ENCODE results near the gene ARHGAP1.

ARHGAP1 gene

DNA sequence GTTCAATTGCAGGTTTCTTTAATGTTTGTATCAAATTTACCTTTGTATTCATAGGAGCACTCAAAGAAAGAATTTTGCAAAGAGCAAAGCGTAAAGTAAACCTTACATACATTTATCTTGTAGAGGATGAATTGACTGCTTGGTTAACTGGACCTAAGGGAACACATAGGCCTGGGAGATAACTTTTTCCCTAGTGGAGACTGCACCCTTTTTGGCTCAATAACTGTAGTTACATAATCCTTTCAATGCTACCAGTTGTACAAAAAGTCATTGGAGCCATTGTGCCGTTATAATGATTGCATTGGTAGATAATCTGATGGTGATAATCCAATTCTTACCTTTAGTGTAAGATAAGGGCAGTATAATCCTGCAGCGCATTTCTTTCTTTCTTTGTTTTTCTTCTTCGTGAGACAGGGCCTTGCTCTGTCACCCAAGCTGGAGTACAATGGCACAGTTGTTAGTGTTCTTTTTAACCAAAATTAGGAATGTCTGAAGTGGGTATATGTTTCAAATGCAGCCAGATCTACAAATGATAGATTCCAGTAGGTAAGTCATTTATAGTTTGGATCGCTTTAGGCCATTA, 64.8 kb downstream of the ARHGAP1 start:
- DNase-seq = no peak

GRCh38 chr11:46633291-46634217, 66.9 kb downstream of the ARHGAP1 start:
- no peak for DNase-seq

DNA sequence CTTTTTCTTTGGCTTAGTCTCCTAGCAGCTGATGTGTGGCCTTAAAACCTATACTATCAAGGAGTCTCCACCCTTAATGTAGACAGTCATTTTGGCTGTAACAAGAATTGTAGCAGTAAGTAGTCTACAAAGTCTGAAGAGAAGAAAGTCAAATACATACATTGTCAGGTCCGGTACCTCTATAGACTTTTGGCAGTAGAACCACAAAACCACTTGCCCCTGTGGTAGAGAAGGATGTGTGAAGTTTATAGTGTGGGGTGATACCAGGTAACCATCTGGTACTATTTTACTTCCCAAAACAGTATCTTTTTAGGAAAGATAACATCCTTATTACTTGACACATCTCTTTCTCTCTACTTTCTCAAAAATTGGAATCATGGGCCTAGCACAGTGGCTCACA, 67.9 kb downstream of the ARHGAP1 start:
- DNase-seq = no peak

DNA sequence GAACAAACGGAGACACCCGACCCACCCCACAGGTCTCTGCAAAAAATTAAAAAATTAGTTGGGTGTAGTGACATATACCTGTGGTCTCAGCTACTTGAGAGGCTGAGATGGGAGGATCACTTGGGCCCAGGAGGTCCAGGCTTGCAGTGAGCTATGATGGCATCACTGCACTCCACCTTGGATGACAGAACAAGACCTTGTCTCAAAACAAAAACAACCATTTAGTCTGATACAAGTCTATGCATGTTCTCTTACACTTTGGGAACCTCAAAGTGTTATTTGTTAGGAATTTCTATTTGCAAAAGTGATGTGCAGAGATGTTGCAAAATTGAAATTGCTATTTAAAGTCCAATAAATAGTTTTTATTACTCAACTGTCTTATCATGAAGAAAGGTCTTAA, 68.7 kb downstream of the ARHGAP1 start:
- DNase-seq = no peak

DNA sequence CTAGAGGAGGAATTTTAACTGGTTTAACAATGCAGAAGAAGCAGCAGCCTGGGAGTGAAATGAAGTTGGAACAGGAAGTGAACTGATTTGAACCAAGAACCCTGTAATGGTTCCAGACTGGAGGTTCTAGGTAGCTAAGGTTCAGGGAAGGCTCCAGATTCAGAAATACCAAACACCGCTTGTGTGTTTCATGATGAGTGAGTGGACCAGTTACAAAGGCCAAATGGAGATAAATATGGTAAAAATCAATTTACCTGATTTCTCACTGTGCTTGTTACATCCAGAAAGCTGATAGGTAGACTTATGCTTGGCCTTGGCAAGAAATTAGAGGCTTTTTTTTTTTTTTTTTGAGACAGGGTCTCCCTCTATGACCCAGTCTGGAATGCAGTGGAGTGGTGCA, 70.2 kb downstream of the ARHGAP1 start:
- no peak for DNase-seq

DNA sequence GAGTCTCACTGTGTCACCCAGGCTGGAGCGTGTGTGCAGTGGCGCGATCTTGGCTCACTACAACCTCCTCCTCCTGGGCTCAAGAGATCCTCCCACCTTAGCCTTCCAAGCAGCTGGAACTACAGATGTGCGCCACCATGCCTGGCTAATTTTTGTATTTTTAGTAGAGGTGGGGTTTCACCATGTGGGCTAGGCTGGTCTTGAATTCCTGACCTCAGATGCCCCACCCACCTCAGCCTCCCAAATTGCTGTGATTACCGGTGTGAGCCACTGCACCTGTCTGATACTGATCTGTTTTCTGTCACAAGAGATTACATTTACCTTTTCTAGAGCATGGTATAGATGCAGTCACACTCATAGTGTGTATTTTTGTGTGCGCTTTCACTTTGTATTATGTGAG, 71.5 kb downstream of the ARHGAP1 start:
- DNase-seq = no peak

Measured in stimulated activated CD4-positive, alpha-beta T cell treated with anti-CD3 and anti-CD28 coated beads, Interleukin-1b, Interleukin-23, amount 100 ng/mL, for 48 hours (primary cell).